HepG2 (cell line): ENCODE data around the gene ZFYVE28. TPM values are rescaled to one million over a fixed set of nuclear protein-coding genes. Genes with fewer than 3 reads are reported as not detected.

Experiments
- ATAC-seq: fragments of 200-7000 bp; cut with Tn5 transposase; 3 replicates; pipeline ENCODE4 v1.9.1; 2020; ENCODE audit warnings: mild to moderate bottlenecking, moderate library complexity
- BruUV-seq: library from RNA; stranded (reverse); fragments of 400-500 nt; replicated peaks from 2 replicates; lab custom pipeline; 2021; lab: Mats Ljungman, UMichigan
- CTCF ChIA-PET: fragments of 300-600 bp; formaldehyde crosslinking; extraction: SDS; loops from one replicate; lab custom pipeline; 2021; ENCODE audit warnings: low total read pairs, inconsistent platforms, low intra/inter-chr PET ratio; lab: Yijun Ruan, JAX
- POLR2A ChIA-PET: fragments of 350-600 bp; sonication (Branson Sonifier 250); formaldehyde crosslinking; loops from one replicate; lab custom pipeline; 2020; ENCODE audit warnings: antibody characterized with exemption, inconsistent platforms; lab: Yijun Ruan, JAX
- DNase-seq: peaks from one replicate; pipeline ENCODE4 v3.0.0-alpha.2; 2015; ENCODE audit warnings: low spot score
- FAIRE-seq: peaks from 3 replicates; lab custom pipeline; 2011; peaks lifted over from hg19 to GRCh38; lab: Jason Lieb, UNC
- H2AFZ ChIP-seq: one replicate; pipeline ENCODE4 v1.6.1; 2011; ENCODE audit warnings: low read length, inconsistent platforms
- H3K27ac ChIP-seq: fragments of 300-600 bp; 3 replicates; pipeline ENCODE4 v1.8.0; 2011; ENCODE audit warnings: mixed run types, mild to moderate bottlenecking, mixed read lengths, low read length, inconsistent platforms; ENCODE audit not compliant: insufficient read depth; ENCODE audit errors: extremely low read length
- H3K27me3 ChIP-seq, 2 experiments: fragments of 200-600 bp in 1 of 2; 2 replicates in 1 of 2; 3 replicates in 1 of 2; pipeline versions ENCODE4 v1.6.0 to v1.8.0; 2011; ENCODE audit warnings: low read length in 2 of 2, mild to moderate bottlenecking in 2 of 2, moderate library complexity in 2 of 2, inconsistent platforms in 1 of 2; ENCODE audit not compliant: insufficient read depth in 2 of 2, control insufficient read depth in 1 of 2
- H3K36me3 ChIP-seq, 2 experiments: fragments of 200-600 bp in 1 of 2; replicated peaks in 1 of 2; 2 replicates in 1 of 2; 3 replicates in 1 of 2; pipeline versions ENCODE4 v1.5.1 to v1.8.0; 2011; ENCODE audit warnings: low read length in 2 of 2, inconsistent platforms in 1 of 2; ENCODE audit not compliant: insufficient read depth in 2 of 2, control insufficient read depth in 1 of 2
- H3K4me1 ChIP-seq: 2 replicates; pipeline ENCODE4 v1.5.1; 2012; ENCODE audit warnings: low read length, inconsistent platforms; ENCODE audit not compliant: insufficient read depth
- H3K4me2 ChIP-seq: 2 replicates; pipeline ENCODE4 v1.6.0; 2011; ENCODE audit warnings: low read depth, low read length, inconsistent platforms
- H3K4me3 ChIP-seq, 3 experiments: fragments of 200-600 bp in 1 of 3; sonication (generic), shearing (Covaris generic) in 1 of 3; replicated peaks in 1 of 3; 2 replicates each; pipeline ENCODE4 v1.5.1; 2011 to 2016; ENCODE audit warnings: low read length in 3 of 3, inconsistent platforms in 2 of 3, low read depth in 2 of 3, mild to moderate bottlenecking in 2 of 3, control low read depth in 1 of 3, mixed read lengths in 1 of 3; ENCODE audit not compliant: insufficient read depth in 1 of 3
- H3K79me2 ChIP-seq: one replicate; pipeline ENCODE4 v1.6.1; 2011; ENCODE audit warnings: low read length, inconsistent platforms; ENCODE audit not compliant: insufficient read depth
- H3K9ac ChIP-seq: 2 replicates; pipeline ENCODE4 v1.6.0; 2011; ENCODE audit warnings: mild to moderate bottlenecking, low read depth, low read length, inconsistent platforms; ENCODE audit not compliant: insufficient read depth
- H3K9me3 ChIP-seq: 2 replicates; pipeline ENCODE4 v1.5.1; 2012; ENCODE audit warnings: mild to moderate bottlenecking, low read length
- H4K20me1 ChIP-seq: 2 replicates; pipeline ENCODE4 v1.6.0; 2011; ENCODE audit warnings: inconsistent platforms, mild to moderate bottlenecking, low read length, moderate library complexity; ENCODE audit not compliant: insufficient read depth
- CEBPG ChIP-seq: IDR thresholded peaks from 2 replicates; pipeline ENCODE4 v1.6.1; 2016
- CHCHD3 ChIP-seq: sonication (generic); formaldehyde crosslinking; IDR thresholded peaks from 2 replicates; pipeline ENCODE4 v1.8.0; 2022; ENCODE audit warnings: mild to moderate bottlenecking, missing genetic modification reagents, moderate library complexity
- PITX1 ChIP-seq: sonication (generic); formaldehyde crosslinking; IDR thresholded peaks from 2 replicates; pipeline ENCODE4 v1.5.1; 2020; ENCODE audit warnings: mild to moderate bottlenecking, missing genetic modification reagents
- SATB2 ChIP-seq: sonication (generic); formaldehyde crosslinking; IDR thresholded peaks from 2 replicates; pipeline ENCODE4 v1.5.0; 2020; ENCODE audit warnings: missing genetic modification reagents
- ZNF530 ChIP-seq: sonication (generic); formaldehyde crosslinking; IDR thresholded peaks from 2 replicates; pipeline ENCODE4 v1.5.0; 2020; ENCODE audit warnings: low read depth, mild to moderate bottlenecking, missing genetic modification reagents
- WGBS: methylation state at CpG from one replicate; pipeline ENCODE4 v1.1.6; 2017; ENCODE audit warnings: low lambda C conversion rate; 5-methylcytosine and 5-hydroxymethylcytosine counted together
- in situ Hi-C: cut with HindIII; loops from 2 replicates; pipeline ENCODE4 v1.10.0; 2017; ENCODE audit warnings: low pct_unique_long_range_greater_than_20kb; ENCODE audit not compliant: extremely low pct_ligation_motif_present
- intact Hi-C: fragments of 100-400 bp; cut with micrococcal nuclease; formaldehyde crosslinking; loops from one replicate; pipeline ENCODE4 v1.10.0; 2022; ENCODE audit not compliant: unreplicated experiment
- polyA plus RNA-seq, 8 experiments: library from polyadenylated mRNA; depleted of rRNA in 3 of 8; stranded (reverse) in 7 of 8; unstranded in 1 of 8; fragments of >200 nt; fragmentation: Illumina TruSeq in 4 of 8; extraction: Trizol in 4 of 8; gene quantifications; 2 replicates each; pipeline versions ENCODE4 v1.2.1 to v1.2.3, GENCODE V29; 2011 to 2016; ENCODE audit warnings: low read depth in 4 of 8, missing spikeins in 1 of 8, mixed read lengths in 1 of 8; ENCODE audit not compliant: insufficient read depth in 1 of 8
- total RNA-seq, 5 experiments: library from RNA; depleted of rRNA; stranded (reverse); fragments of >200 nt; fragmentation: Illumina TruSeq; extraction: Trizol; gene quantifications; 2 replicates each; pipeline ENCODE4 v1.2.3, GENCODE V29; 2016; ENCODE audit warnings: low read depth in 1 of 5

ZFYVE28 gene
- total and polyA plus RNA-seq, 2 of the 13 experiments (the other 11 are each of a cell fraction or from before 2014, with no cell fraction given): 0.12 to 0.22 TPM

GRCh38 chr4:2461246-2461960, 43.0 kb upstream of the ZFYVE28 start (continued):
- TF ChIP-seq CEBPG: no peak
- TF ChIP-seq CHCHD3 (CRISPR knock-in tag): no peak
- TF ChIP-seq ZNF530 (CRISPR knock-in tag): no peak
- no peak for TF ChIP-seq PITX1 (CRISPR knock-in tag)

- Histone ChIP-seq H3K4me1 (peaks cover 38% of the 10 kb centered on the region), H4K20me1 (no peaks in the 10 kb centered on the region), H3K27me3 (peaks cover 8 to 52% of the 10 kb centered on the region in 2 experiments), H2AFZ (no peak overlapping the region), H3K4me3 (no peak overlapping the region), H3K79me2 (no peaks in the 10 kb centered on the region), H3K27ac (no peak overlapping the region), H3K36me3 (no peaks in the 10 kb centered on the region; a peak in 1 of 5 replicates), H3K9ac (no peak overlapping the region), H3K4me2 (no peak overlapping the region), H3K9me3 (no peaks in the 10 kb centered on the region)
- CTCF ChIA-PET: no interaction called here
- no peak for TF ChIP-seq SATB2 (CRISPR knock-in tag)
- in situ Hi-C loops (no loop called here), intact Hi-C loops (loop anchor here (10.0 kb wide), 1 partner anchor 215 kb away; the partner anchor contains the start of genes HAUS3 and POLN)
- FAIRE-seq (no peak), DNase-seq (no peak), ATAC-seq (no peak)
- POLR2A ChIA-PET: no interaction called here
- BruUV-seq: no TSS peak
- 69% methylated on average over 18 of the region's 19 CpGs for WGBS
These were observed 41.3 kb upstream of the ZFYVE28 start for GRCh38 chr4:2459589-2460349.
